Hepatocyte (in vitro differentiated cells): ENCODE measurements around the gene FCGR3A.
"Not testable (repeated sequence)": the region's sequence is repeated elsewhere in the genome, so short reads cannot be mapped to it uniquely, and the experiment has no call there.

Source experiments
- CTCF ChIP-seq: fragments of 200-600 bp; sonication (generic); IDR thresholded peaks from 2 replicates; pipeline ENCODE4 v1.5.1; 2016; ENCODE audit warnings: antibody characterized with exemption, mild to moderate bottlenecking; ENCODE audit not compliant: poor library complexity
- EZH2 ChIP-seq: fragments of 200-600 bp; sonication (generic); IDR thresholded peaks from 2 replicates; pipeline ENCODE4 v1.6.1; 2016; ENCODE audit warnings: antibody characterized with exemption, mild to moderate bottlenecking, borderline replicate concordance
- EZH2phosphoT487 ChIP-seq: fragments of 200-600 bp; sonication (generic); IDR thresholded peaks from one replicate; pipeline ENCODE4 v1.6.1; 2018; ENCODE audit warnings: antibody characterized with exemption, mild to moderate bottlenecking, low read depth, moderate library complexity; ENCODE audit not compliant: unreplicated experiment, severe bottlenecking

- TF ChIP-seq CTCF, EZH2, EZH2phosphoT487: not testable (repeated sequence)
These were observed 19.5 kb downstream of the FCGR3A start for GRCh38 chr1:161530158-161530557.
